ENCODE measurements around the gene MARS1.
"Not testable (repeated sequence)": the region's sequence is repeated elsewhere in the genome, so short reads cannot be mapped to it uniquely, and the experiment has no call there.

The MARS1 gene

DNA sequence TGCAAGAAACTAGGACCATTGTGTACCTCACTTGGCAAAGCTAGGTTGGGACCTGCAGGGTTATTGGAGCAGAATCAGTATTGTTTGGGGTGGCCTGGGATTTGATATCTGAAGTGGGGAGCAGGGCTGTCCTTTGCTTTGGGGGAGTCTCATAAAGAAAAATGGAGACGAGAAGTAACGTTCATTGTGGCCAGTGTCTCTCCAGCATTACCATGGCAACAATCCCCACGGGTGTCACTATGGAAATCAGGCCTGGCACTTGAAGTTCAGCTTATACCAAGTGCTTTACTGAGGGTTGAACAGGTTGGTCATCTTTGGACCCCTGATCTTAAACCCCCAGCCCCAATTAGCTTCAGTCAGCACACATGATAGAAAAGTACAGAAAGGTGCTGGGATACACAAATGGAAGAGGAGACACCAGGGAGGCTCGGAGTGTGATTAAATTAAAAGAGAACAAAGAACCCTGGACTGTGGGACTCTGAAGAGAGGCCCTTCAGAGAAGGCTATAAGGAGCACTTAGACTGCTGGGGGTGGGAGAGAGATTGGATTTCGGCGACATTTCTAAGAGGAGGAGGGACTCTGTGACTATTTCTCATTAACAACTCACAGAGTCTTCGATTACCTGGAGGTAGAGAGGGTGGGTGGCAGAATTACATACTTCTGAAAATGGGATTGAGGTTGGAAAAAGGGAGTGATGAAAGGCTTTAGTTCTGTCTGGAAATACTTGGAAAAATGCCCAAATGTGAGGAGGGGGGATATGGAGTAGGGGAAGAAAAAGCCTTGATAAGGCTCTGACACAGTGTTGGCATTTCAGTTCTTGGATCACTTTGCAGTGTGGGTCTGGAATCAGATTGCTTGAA, 65.7 kb downstream of the MARS1 start:
- DNase-seq: no peak

DNA sequence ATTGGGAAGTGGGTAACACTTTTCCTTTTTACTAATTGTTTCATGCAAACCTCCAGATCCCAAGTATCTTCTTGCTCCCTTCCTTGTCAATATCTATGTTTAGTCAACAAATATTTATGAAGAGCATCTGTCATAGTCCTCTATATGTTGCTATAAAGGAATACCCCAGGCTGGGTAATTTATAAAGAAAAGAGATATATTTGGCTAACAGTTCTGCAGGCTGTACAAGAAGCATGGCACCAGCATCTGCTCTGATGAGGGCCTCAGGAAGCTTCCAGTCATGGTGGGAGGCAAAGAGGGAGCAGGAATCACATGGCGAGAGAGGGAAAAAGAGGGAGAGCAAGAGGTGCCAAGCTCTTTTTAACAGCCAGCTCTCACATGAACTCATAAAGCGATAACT, 66.6 kb downstream of the MARS1 start:
- no peak for DNase-seq

DNA sequence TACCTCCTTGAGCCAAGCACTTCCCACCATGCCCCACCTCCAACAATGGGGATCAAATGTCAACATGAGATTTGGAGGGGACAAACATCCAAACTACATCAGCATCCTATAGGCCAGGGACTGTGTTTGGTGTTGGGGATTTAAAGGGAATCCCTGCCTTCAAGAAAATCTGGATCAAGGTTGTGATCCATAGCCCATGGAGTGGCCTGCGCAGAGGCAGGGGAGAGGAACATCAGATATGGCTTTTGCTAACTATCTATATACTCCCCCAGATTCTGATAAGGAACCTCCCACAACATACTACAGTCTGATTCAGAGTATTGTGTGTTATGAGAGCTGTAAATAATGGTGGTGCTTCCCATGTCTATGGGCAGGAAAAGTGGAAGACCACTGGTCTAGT, 67.0 kb downstream of the MARS1 start:
- no peak for DNase-seq

DNA sequence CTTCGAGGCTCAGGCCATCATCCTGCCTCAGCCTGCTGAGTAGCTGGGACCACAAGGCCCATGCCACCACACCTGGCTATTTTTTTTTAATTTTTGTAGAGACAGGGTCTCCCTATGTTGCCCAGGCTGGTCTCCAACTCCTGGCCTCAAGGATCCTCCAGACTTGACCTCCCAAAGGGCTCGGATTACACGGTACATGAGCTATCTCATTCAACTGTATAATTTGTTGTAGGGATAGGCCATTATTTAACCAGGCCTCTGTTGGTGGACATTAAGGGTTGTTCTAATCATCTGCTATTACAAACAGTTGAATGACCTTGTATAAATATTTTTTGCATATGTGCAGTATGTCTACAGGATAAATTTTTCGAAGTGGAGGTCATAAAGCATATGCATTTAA, 71.0 kb downstream of the MARS1 start:
- no peak for DNase-seq

DNA sequence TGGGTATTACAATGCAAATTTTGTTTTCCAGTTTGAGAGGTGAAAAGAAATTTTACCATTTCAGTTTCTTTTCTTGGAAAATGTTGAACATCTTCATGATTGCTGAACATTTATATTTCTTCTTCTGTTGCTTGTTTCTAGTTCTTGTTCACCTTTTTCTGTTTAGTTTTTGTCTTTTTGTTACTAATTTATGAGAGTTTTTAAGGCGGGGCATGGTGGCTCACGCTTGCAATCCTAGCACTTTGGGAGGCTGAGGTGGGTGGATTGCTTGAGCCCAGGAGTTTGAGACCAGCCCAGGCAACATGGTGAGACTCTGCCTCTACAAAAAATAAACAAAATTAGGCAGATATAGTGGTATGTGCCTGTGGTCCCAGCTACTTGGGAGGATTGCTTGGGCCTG, 72.6 kb downstream of the MARS1 start:
- DNase-seq: no peak

DNA sequence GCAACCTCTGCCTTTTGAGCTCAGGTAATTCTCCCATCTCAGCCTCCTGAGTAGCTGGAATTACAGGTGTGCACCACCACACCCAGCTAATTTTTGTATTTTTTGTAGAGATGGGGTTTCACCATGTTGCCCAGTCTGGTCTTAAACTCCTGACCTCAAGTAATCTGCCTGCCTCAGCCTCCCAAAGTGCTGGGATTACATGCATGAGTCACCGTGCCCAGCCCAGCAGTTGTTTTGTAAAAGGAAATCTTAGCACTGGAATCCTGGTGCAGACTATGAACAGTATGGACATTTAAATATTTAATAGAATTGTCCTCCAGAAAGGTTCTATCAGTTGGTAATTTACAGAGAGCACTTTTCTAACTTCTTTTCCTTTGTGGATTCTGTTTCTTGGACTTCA, 73.2 kb downstream of the MARS1 start:
- not testable (repeated sequence) for DNase-seq

DNA sequence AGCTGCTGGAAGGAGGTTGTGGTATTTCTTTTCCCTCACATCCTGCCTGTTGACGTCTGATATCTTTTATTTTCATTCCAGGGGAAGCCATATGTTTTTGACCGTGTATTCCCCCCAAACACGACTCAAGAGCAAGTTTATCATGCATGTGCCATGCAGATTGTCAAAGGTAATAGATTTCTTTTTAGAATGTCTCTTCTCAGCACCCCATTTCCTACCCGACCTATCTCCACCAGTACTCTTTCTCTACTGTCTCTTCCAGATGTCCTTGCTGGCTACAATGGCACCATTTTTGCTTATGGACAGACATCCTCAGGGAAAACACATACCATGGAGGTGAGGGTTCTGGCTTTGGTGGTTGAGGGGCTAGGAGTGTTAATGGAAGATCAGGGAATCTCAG, 75.5 kb downstream of the MARS1 start:
- no peak for DNase-seq

DNA sequence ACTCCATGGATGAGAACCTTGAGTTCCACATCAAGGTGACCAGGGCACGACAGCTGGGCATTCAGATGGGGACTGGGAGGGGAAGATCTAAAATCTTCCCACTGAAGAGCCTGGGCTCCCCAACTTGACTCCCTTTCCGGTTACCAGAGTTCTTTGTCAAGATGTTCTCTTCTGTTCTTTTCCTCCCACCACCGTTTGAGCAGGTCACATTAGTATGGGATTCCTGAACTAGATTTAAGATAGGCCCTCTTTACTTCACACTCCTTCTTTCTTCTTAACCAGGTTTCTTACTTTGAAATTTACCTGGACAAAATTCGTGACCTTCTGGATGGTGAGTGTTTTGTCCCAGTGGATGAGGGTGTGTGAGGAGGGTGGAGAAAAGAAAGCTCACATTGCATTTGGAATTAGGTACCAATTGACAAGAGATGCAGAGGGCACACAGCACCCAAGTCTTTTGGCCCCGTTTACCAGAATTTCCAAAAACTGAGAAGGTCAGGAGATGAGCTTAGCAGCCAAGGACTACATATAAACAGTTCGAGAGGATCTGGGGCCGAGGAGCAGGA, 76.4 kb downstream of the MARS1 start:
- no peak for DNase-seq

Measured in activated CD4-positive, alpha-beta T cell treated with anti-CD3 and anti-CD28 coated beads, Interleukin-2, amount 50 U/mL, for 48 hours (primary cell).